GM19452 (cell line): Measurements from ENCODE around the gene RUNX1.

ENCODE experiments used
- ATAC-seq: cut with Tn5 transposase; IDR thresholded peaks from one replicate; pipeline ENCODE4 v1.9.1; 2021; ENCODE audit not compliant: unreplicated experiment

Gene RUNX1

GRCh38 chr21:34949499-34949898 is 99.6 kb downstream of the RUNX1 start:
- ATAC-seq = no peak

GRCh38 chr21:34949030-34949429 is 100.1 kb downstream of the RUNX1 start:
- no peak for ATAC-seq

GRCh38 chr21:34948157-34948556 is 100.9 kb downstream of the RUNX1 start:
- no peak for ATAC-seq

DNA sequence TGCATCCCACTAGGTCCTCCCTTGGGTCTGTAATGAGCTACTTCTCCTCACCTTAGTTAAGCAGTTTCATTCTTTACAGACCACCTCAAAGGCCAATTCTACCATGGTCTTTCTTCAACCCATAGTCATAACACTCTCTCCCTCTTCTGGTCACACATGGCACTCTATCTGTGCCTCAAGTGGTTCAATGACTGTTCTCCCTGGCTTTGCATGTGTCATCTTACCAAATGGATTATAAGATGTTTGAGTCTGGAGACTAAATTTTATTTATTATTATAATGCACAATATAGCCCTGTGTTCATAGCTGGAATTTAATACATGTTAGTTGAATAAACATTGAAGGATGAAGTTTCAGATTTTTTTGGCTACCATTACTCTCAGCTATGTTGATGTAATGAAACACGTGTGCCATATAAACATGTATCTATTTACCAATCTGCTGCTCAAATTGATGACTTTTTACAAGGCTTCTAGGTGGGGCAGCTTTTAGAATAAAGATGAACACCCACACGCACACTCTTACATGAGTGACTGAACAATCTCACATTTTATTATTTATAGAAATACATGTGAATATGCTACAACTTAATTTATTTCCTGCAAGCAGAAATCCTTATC is 102.1 kb downstream of the RUNX1 start:
- ATAC-seq = no peak

DNA sequence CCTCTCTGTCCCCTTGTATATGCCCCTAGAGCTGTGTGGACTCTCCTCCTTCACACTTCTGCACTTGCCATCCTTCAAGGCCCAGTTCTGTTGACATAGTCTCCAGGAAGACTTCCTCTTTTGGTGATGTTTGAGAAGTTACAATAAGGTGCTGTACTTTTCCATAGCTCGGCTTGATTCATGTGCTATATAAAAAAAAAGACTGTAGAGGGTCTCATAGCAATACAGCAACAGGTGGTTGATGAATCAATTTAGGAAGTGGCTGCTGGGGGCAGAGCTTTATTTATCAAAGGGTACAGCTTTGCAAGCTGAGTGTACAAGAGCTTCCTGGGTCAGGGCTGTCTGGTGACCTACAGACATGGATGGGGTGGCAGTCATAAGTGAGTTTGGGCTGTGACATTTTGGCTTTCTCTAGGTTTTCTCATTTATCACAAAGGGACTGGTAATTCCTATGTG is 102.7 kb downstream of the RUNX1 start:
- ATAC-seq = no peak

GRCh38 chr21:34945288-34945687 is 103.8 kb downstream of the RUNX1 start:
- no peak for ATAC-seq

GRCh38 chr21:34944015-34944755 is 104.9 kb downstream of the RUNX1 start:
- ATAC-seq = no peak

DNA sequence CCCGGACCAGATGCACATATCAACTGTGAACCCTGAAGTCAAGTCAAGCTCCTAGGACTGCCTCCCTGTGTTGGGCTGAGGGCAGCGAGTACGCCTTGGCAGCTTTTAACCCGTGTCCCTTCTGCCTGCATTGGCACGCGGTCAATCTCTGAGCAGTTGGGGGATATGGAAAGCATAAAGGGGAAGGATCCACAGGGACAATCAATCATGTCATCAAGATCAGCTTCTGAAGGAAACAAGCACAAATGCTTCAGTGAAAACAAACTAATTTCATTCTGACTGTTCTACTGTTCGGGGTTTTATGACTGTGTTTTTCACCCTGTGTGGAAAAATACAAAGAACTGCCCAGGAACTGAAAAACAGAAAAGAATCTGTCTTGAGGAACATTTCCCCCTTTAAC is 106.2 kb downstream of the RUNX1 start:
- ATAC-seq = no peak

GRCh38 chr21:34941162-34941561 is 107.9 kb downstream of the RUNX1 start:
- no peak for ATAC-seq

- ATAC-seq = no peak
These were observed 109.3 kb downstream of the RUNX1 start for GRCh38 chr21:34939673-34940331.

DNA sequence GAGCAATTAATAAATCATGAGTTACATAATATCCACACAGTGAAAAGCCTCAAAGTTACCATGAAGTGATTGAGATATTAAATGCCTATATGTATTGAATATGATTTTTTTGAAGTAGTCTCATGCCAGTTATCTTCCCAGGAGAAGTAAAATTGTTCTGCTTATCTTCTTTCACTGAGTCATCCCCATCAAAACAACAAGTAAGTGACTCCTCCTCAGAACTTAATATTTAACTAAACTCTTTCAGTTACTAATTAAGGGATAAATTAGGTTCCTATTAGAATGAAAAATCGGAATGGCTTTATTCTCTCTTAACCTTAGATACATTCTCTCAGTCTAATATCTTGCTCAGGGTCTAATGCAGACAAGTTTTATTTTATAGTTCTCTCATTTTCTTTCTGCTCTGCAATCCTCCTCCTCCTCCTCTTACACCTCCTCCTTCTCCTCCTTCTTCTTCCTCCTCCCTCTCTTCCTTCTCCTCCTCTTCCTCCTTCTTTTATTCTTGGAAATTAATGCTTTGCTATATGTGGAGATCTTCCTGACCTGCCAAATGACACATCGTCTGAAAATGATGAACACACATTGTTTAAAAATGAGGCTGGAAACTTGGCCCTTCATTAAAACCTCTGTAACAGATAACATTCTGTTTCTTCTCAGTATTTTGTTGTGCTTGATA is 110.9 kb downstream of the RUNX1 start:
- no peak for ATAC-seq

DNA sequence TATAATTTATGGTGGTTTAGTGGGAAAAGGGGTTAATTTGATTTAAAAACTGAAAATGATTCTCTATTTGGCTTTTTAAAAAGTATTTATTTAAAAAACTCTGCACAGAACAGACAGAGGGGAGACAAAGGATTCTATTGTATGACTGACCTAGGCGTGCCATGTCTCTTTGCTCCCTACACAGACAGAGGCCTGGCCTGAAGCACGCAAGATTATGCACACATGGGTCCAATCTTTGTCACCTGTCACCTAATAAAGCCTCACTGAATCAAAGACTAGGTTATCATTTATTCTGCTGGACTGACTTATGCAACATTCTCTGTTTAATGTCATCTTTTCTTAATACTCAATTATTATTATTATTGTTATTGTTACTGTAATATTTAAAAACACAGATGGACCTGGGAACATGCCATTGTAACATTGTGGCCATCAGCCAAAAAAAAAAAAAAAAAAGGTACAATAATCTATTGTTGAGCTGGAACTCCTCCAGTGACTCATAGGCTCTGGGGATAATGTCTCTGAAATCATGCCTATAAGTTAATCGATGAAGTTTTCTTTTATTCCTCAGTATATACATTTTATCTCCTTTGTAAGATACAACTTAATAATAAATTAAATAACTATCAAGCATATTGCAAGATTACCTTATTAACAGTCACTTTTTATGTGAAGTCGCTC is 112.1 kb downstream of the RUNX1 start:
- no peak for ATAC-seq

DNA sequence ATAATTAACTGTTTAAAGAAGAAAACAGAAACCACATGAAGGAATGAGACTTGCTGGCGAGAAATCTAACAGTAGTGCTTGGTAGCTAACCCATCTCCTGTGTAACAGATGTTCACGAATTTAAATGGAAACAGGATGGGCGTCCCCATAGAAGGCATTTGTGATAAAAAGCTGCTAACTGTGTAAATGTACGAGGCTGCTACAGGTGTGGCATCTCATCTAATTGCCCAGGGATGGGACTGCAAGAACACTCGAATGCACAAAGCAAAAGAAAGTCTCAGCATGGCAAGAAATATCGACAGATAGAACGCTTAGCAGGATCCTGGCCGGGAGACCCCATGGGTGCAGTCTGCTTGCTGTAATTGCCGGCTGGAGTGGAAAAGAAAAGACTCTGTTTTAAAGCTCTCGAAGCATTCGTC is 112.7 kb downstream of the RUNX1 start:
- ATAC-seq = no peak

- ATAC-seq = no peak
These were observed 113.2 kb downstream of the RUNX1 start for GRCh38 chr21:34935898-34936297.

- ATAC-seq = no peak
These were observed 113.7 kb downstream of the RUNX1 start for GRCh38 chr21:34935452-34935851.

DNA sequence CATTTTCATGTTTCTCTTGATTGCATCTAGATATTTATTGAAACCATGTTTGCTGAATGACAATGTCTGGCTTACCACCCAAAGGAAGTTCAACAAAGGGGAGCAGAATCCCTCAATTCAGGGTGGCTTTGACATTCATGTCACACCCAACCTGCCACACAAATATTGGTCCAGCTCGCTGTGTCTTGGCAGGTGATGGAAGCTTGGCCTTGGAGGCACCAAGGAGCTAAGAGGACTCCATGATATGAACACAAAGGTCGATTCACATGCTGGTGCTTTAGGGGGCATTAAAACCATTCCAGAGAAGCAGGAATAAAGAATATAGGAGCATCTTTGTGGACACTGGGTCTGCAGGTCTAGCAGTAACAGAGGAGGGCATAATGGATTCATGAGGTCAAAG is 114.8 kb downstream of the RUNX1 start:
- no peak for ATAC-seq

GRCh38 chr21:34933609-34934335 is 115.3 kb downstream of the RUNX1 start:
- no peak for ATAC-seq

GRCh38 chr21:34932233-34932632 is 116.9 kb downstream of the RUNX1 start:
- no peak for ATAC-seq

DNA sequence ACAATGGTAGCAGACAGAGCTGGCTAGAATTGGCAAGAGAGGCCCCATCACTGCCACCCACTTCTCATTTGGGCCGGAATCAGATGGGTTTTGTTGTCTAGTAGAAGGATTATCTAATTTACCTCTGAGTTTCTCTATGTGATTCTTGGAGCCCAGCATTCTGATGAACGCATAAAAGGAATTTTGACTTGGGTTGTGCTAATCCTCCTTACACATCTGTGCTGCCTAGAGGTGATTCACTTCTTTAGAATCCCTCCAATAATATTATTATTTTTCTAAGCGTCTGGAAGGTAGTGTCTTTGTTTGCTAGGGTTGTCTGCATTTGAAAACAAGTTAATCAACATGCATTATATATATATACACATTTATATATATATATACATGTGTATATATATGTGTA is 118.1 kb downstream of the RUNX1 start:
- no peak for ATAC-seq

GRCh38 chr21:34928637-34929036 is 120.5 kb downstream of the RUNX1 start:
- no peak for ATAC-seq
